Effector memory CD4-positive, alpha-beta T cell (primary cell): ENCODE results near the gene BRI3BP.
"Not testable (repeated sequence)": the region's sequence is repeated elsewhere in the genome, so short reads cannot be mapped to it uniquely, and the experiment has no call there.

Experiments used
- DNase-seq, 3 donors: peaks; one replicate each; pipeline ENCODE4 v3.0.0-alpha.2; 2020
- H3K27ac ChIP-seq: 2 replicates; pipeline ENCODE4 v1.7.0; 2013; ENCODE audit warnings: mild to moderate bottlenecking, low read length, moderate library complexity; ENCODE audit not compliant: insufficient read depth, poor library complexity, severe bottlenecking
- H3K27me3 ChIP-seq: replicated peaks from 2 replicates; pipeline ENCODE4 v1.7.0; 2013; ENCODE audit warnings: mild to moderate bottlenecking, low read length; ENCODE audit not compliant: insufficient read depth, control insufficient read depth, poor library complexity, severe bottlenecking
- H3K36me3 ChIP-seq: 2 replicates; pipeline ENCODE4 v1.7.0; 2013; ENCODE audit warnings: mild to moderate bottlenecking, low read length, moderate library complexity; ENCODE audit not compliant: control insufficient read depth, insufficient read depth
- H3K4me1 ChIP-seq: 2 replicates; pipeline ENCODE4 v1.7.0; 2013; ENCODE audit warnings: low read length, mild to moderate bottlenecking; ENCODE audit not compliant: control insufficient read depth, insufficient read depth, poor library complexity, severe bottlenecking
- H3K4me3 ChIP-seq: 2 replicates; pipeline ENCODE4 v1.7.0; 2013; ENCODE audit warnings: low read length, low read depth, mild to moderate bottlenecking; ENCODE audit not compliant: insufficient read depth, poor library complexity, severe bottlenecking
- H3K9me3 ChIP-seq: 2 replicates; pipeline ENCODE4 v1.7.0; 2013; ENCODE audit warnings: mild to moderate bottlenecking, low read length, moderate library complexity; ENCODE audit not compliant: control insufficient read depth

BRI3BP gene

GRCh38 chr12:125063522-125063921 is 70.1 kb downstream of the BRI3BP start:
- not testable (repeated sequence) for H3K27ac ChIP-seq, H3K9me3 ChIP-seq, H3K36me3 ChIP-seq, H3K4me3 ChIP-seq, DNase-seq, H3K27me3 ChIP-seq
- H3K4me1 ChIP-seq: peaks cover 10% of the 10 kb centered on the region

- Histone ChIP-seq H3K27me3 (no peaks in the 10 kb centered on the region), H3K4me3 (peak overlapping the region; percentile 84), H3K9me3 (no peaks in the 10 kb centered on the region), H3K27ac (no peak overlapping the region), H3K36me3 (no peaks in the 10 kb centered on the region), H3K4me1 (peaks cover 10% of the 10 kb centered on the region)
- no peak for DNase-seq
Observed at GRCh38 chr12:125064492-125064891, 71.0 kb downstream of the BRI3BP start.

- Histone ChIP-seq H3K9me3 (no peaks in the 10 kb centered on the region), H3K27ac (peak within 1 kb of the TSS; percentile 57), H3K27me3 (no peaks in the 10 kb centered on the region), H3K4me1 (peaks cover 10% of the 10 kb centered on the region), H3K36me3 (no peaks in the 10 kb centered on the region), H3K4me3 (peak within 1 kb of the TSS; percentile 84)
- DNase-seq: peak; percentile 61 to 66 (median 62)
Observed at GRCh38 chr12:125065021-125065918, 71.8 kb downstream of the BRI3BP start, which contains the start of gene AACS. Gene AACS (plus strand): TSS chr12:125065435. CDS start chr12:125065585, 150 bp downstream.

GRCh38 chr12:125065919-125066570 is 72.6 kb downstream of the BRI3BP start:
- H3K9me3 ChIP-seq: no peaks in the 10 kb centered on the region
- no peak for DNase-seq
- no peaks in the 10 kb centered on the region for H3K27me3 ChIP-seq
- H3K36me3 ChIP-seq: no peaks in the 10 kb centered on the region
- no peak overlapping the region for H3K27ac ChIP-seq
- peak overlapping the region; percentile 84 for H3K4me3 ChIP-seq
- H3K4me1 ChIP-seq: peaks cover 10% of the 10 kb centered on the region

- H3K27me3 ChIP-seq: no peaks in the 10 kb centered on the region
- H3K4me1 ChIP-seq: peaks cover 10% of the 10 kb centered on the region
- H3K4me3 ChIP-seq: no peak overlapping the region
Observed at GRCh38 chr12:125068391-125068790, 74.9 kb downstream of the BRI3BP start.

GRCh38 chr12:125069616-125070015 is 76.2 kb downstream of the BRI3BP start:
- Histone ChIP-seq H3K27ac (no peak overlapping the region), H3K27me3 (no peaks in the 10 kb centered on the region), H3K36me3 (no peaks in the 10 kb centered on the region), H3K4me3 (no peak overlapping the region), H3K4me1 (peaks cover 10% of the 10 kb centered on the region), H3K9me3 (no peaks in the 10 kb centered on the region)
- no peak for DNase-seq

More at GRCh38 chr12:125068391-125068790, 74.9 kb downstream of the BRI3BP start:
- Histone ChIP-seq H3K9me3 (no peaks in the 10 kb centered on the region), H3K36me3 (no peaks in the 10 kb centered on the region), H3K27ac (no peak overlapping the region)
- DNase-seq: no peak

GRCh38 chr12:125070112-125070511 is 76.7 kb downstream of the BRI3BP start:
- DNase-seq: no peak
- Histone ChIP-seq H3K4me3 (no peak overlapping the region), H3K9me3 (no peaks in the 10 kb centered on the region), H3K27me3 (no peaks in the 10 kb centered on the region), H3K36me3 (no peaks in the 10 kb centered on the region), H3K4me1 (peaks cover 7% of the 10 kb centered on the region), H3K27ac (no peak overlapping the region)

- Histone ChIP-seq H3K4me1 (peaks cover 3% of the 10 kb centered on the region), H3K4me3 (no peak overlapping the region), H3K9me3 (no peaks in the 10 kb centered on the region), H3K27me3 (no peaks in the 10 kb centered on the region), H3K36me3 (peaks cover under 1% of the 10 kb centered on the region), H3K27ac (no peak overlapping the region)
- DNase-seq: no peak
Observed at GRCh38 chr12:125070661-125071390, 77.4 kb downstream of the BRI3BP start.

GRCh38 chr12:125071456-125071855 is 78.0 kb downstream of the BRI3BP start:
- no peaks in the 10 kb centered on the region for H3K4me1 ChIP-seq
- no peak for DNase-seq
- H3K36me3 ChIP-seq: peaks cover 6% of the 10 kb centered on the region

More at GRCh38 chr12:125071456-125071855, 78.0 kb downstream of the BRI3BP start:
- Histone ChIP-seq H3K4me3 (no peak overlapping the region), H3K9me3 (no peaks in the 10 kb centered on the region), H3K27ac (no peak overlapping the region), H3K27me3 (no peaks in the 10 kb centered on the region)
